Epithelial cell of umbilical artery (primary cell): Measurements from ENCODE around the gene MAP1A. TPM values are rescaled to one million over a fixed set of nuclear protein-coding genes. Genes with fewer than 3 reads are reported as not detected.

Source experiments
- total RNA-seq: library from RNA; depleted of rRNA; stranded (reverse); fragments of >200 nt; gene quantifications from 2 replicates; pipeline ENCODE4 v1.2.3, GENCODE V29; 2014

MAP1A gene
- 0.65 and 1.5 TPM in 2 replicates for total RNA-seq

DNA sequence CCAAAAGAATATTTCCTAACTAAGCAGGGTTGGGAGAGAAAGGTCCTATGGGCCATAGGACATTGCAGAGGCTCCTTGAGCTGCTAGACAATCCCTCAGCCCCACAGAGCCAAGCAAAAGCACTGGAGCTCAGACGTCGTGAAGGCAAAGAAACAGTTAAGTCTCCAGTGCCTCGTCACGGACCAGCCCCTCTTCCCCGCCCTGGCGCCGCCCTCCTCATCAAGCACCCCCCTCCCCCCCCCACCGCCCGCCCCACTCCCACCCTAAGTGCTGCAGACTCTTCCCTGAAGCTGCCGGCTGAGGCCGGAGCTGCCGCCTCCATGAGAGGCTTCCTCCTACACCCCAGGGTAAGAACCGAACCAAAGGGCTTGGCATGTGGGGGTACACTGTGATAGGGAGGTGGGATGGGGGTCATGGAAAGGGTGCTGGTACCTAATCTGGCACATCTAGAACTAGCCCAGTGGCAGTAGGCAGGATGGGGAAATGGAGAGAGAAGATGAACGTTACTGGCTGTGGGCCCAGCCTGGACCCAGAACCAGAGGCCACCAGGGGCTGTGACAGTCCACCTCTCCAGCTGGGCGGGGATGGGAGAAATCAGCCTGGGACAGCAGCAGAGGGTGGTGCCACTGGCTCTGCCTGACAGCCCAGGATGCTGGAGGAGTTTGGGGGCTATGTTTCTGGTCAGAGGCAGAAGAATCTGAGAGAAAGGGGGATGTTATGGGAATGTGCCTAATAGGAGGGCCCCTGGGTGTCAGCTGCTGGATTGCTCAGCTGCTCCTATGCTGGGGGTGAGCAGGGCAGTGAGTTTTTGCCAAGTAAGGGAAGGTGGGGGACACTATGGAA, at the start of gene MAP1A:
Gene MAP1A, plus strand, starts transcription at position 255 of the 843 bp plus-strand sequence. CDS start 3,866 bp downstream, outside the sequence.

DNA sequence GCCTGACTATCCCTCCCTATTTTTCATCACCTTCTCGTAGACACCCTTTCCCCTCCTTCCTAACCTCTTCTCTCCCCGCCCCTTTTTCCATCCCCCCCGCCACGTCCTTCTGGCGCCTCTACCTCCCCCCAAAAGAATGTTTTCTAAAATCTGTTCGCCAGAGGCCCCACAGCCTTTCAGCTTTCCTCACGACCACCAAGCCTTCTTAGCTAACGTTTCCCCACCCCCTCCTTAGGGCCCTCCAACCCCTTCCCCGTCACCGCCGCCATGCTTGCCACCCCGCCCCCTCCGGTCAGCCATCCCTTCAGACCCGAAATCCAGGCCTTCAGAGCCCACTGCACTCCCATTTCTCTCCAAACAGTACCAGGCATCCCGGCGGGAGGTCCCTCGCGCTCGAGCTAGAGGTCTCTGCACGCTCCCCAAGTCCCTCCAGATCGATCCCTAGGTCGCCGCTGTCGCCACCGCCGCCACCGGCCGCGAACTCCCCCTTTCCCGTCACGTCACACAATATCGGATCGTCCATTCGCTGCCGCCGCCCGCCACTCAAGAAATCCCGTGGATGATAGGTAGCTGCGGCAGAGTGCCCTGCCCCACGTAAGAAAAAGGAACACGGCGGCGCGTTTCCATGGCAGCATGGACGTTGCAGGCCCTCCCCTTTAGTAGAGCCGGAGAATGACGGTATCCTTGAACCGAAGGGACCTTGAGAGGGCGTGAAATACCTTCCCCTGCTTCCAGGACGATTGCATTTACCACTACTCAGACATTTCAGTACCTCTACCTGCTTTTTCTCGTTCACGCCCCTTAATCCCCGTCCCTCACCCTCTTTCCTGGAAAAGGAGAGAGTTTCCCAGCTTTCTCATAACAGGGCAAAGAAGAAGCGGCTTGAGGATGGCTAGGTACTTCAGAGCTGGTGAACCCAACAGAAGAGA, 24.5 kb upstream of the MAP1A start, which contains the start of gene TP53BP1:
Gene TP53BP1, minus strand, starts transcription at position 484 of the 929 bp plus-strand sequence. Its CDS starts 113 bp downstream, at position 371.

Other genes starting within 250 kb of the MAP1A start
- not detected in 2 replicates for gene TGM7, start 215.4 kb upstream of the MAP1A start, total RNA-seq
- 4.2 and 6.5 TPM in 2 replicates for gene LCMT2, start 187.0 kb upstream of the MAP1A start, total RNA-seq
- 12.0 and 19.3 TPM in 2 replicates for gene ZSCAN29, start 146.6 kb upstream of the MAP1A start, total RNA-seq
- gene TUBGCP4, start 146.5 kb upstream of the MAP1A start, total RNA-seq = 12.7 and 17.9 TPM in 2 replicates
- 47.1 and 58.2 TPM in 2 replicates for gene TP53BP1, start 24.5 kb upstream of the MAP1A start, total RNA-seq
- gene PPIP5K1, start 72.6 kb downstream of the MAP1A start, total RNA-seq = 6.8 and 23.4 TPM in 2 replicates
- gene CKMT1B, start 76.4 kb downstream of the MAP1A start, total RNA-seq = not detected in 2 replicates
- gene STRC, start 101.2 kb downstream of the MAP1A start, total RNA-seq = 0.46 TPM in 1 of 2 replicates, not detected in the other
- 0.76 and 1.6 TPM in 2 replicates for gene CATSPER2, start 131.2 kb downstream of the MAP1A start, total RNA-seq
- gene CKMT1A, start 176.3 kb downstream of the MAP1A start, total RNA-seq = not detected in 2 replicates
- gene PDIA3, start 228.8 kb downstream of the MAP1A start, total RNA-seq = 179 and 183 TPM in 2 replicates